Neural progenitor cell (in vitro differentiated cells): Measurements from ENCODE around the gene UNC45B. TPM values are rescaled to one million over a fixed set of nuclear protein-coding genes. Genes with fewer than 3 reads are reported as not detected.

ENCODE experiments used
- DNase-seq: peaks from one replicate; pipeline ENCODE4 v3.0.0-alpha.2; 2016; ENCODE audit warnings: low spot score
- H2AFZ ChIP-seq: fragments of 200-600 bp; sonication (generic); replicated peaks from 2 replicates; pipeline ENCODE4 v1.6.1; 2016; ENCODE audit warnings: antibody characterized with exemption
- H3F3A ChIP-seq: fragments of 200-600 bp; sonication (generic); 2 replicates; pipeline ENCODE4 v1.6.1; 2016; ENCODE audit warnings: antibody characterized with exemption, low read depth
- H3K27ac ChIP-seq: fragments of 200-600 bp; sonication (generic); 2 replicates; pipeline ENCODE4 v1.5.1; 2016; ENCODE audit warnings: mild to moderate bottlenecking
- H3K27me3 ChIP-seq: fragments of 200-600 bp; sonication (generic); 2 replicates; pipeline ENCODE4 v1.6.1; 2016; ENCODE audit warnings: mild to moderate bottlenecking, moderate library complexity
- H3K36me3 ChIP-seq: fragments of 200-600 bp; sonication (generic); 2 replicates; pipeline ENCODE4 v1.5.1; 2016
- H3K4me1 ChIP-seq: fragments of 200-600 bp; sonication (generic); 2 replicates; pipeline ENCODE4 v1.6.1; 2016; ENCODE audit warnings: mixed run types
- H3K4me2 ChIP-seq: fragments of 200-600 bp; sonication (generic); 2 replicates; pipeline ENCODE4 v1.6.1; 2016
- H3K4me3 ChIP-seq: fragments of 200-600 bp; sonication (generic); 2 replicates; pipeline ENCODE4 v1.5.1; 2016
- H3K79me2 ChIP-seq: fragments of 200-600 bp; sonication (generic); 2 replicates; pipeline ENCODE4 v1.6.1; 2016; ENCODE audit warnings: low read depth
- H3K9ac ChIP-seq: fragments of 200-600 bp; sonication (generic); 2 replicates; pipeline ENCODE4 v1.6.1; 2016
- H3K9me3 ChIP-seq: fragments of 200-600 bp; sonication (generic); 2 replicates; pipeline ENCODE4 v1.5.1; 2016; ENCODE audit warnings: low read depth
- H4K20me1 ChIP-seq: fragments of 200-600 bp; sonication (generic); 2 replicates; pipeline ENCODE4 v1.6.1; 2016; ENCODE audit warnings: low read depth
- H3K27ac Mint-ChIP-seq: 3 replicates; pipeline ENCODE4 v1.8.0; 2021; ENCODE audit warnings: mixed read lengths
- H3K27me3 Mint-ChIP-seq: 2 replicates; pipeline ENCODE4 v1.8.0; 2022; ENCODE audit warnings: low read depth, mild to moderate bottlenecking, inconsistent platforms, moderate library complexity, mixed read lengths; ENCODE audit not compliant: insufficient read depth
- H3K36me3 Mint-ChIP-seq: 3 replicates; pipeline ENCODE4 v1.8.0; 2021; ENCODE audit warnings: mixed read lengths
- H3K4me1 Mint-ChIP-seq: 3 replicates; pipeline ENCODE4 v1.8.0; 2021; ENCODE audit warnings: mixed read lengths
- H3K4me3 Mint-ChIP-seq: 3 replicates; pipeline ENCODE4 v1.8.0; 2021; ENCODE audit warnings: mild to moderate bottlenecking, moderate library complexity, mixed read lengths
- H3K9me3 Mint-ChIP-seq: 3 replicates; pipeline ENCODE4 v1.8.0; 2020; ENCODE audit warnings: mixed read lengths
- CTCF ChIP-seq: fragments of 200-600 bp; sonication (generic); IDR thresholded peaks from 2 replicates; pipeline ENCODE4 v1.5.1; 2017; ENCODE audit warnings: antibody characterized with exemption, mild to moderate bottlenecking
- EZH2 ChIP-seq: fragments of 200-600 bp; sonication (generic); IDR thresholded peaks from 2 replicates; pipeline ENCODE4 v1.6.1; 2017; ENCODE audit warnings: antibody characterized with exemption, mild to moderate bottlenecking, moderate library complexity
- EZH2phosphoT487 ChIP-seq: fragments of 200-600 bp; sonication (generic); IDR thresholded peaks from 2 replicates; pipeline ENCODE4 v1.6.1; 2017; ENCODE audit warnings: antibody characterized with exemption
- total RNA-seq: library from RNA; depleted of rRNA; stranded (reverse); fragments of >200 nt; gene quantifications from 2 replicates; pipeline ENCODE4 v1.2.3, GENCODE V29; 2015; ENCODE audit warnings: low replicate concordance

UNC45B gene
- total RNA-seq, 1 donor from 2014 or later, result not detected

GRCh38 chr17:35185849-35186248 is 38.2 kb downstream of the UNC45B start:
- H3K4me3 ChIP-seq, result no peak overlapping the region
- H2AFZ ChIP-seq, result no peak overlapping the region
- no peaks in the 10 kb centered on the region for H3K36me3 Mint-ChIP-seq
- no peaks in the 10 kb centered on the region for H3F3A ChIP-seq
- H3K9ac ChIP-seq, result no peak overlapping the region
- no peak for TF ChIP-seq EZH2phosphoT487
- TF ChIP-seq CTCF, result no peak
- no peak for TF ChIP-seq EZH2
- H3K27me3 ChIP-seq, result no peaks in the 10 kb centered on the region
- no peaks in the 10 kb centered on the region for H3K36me3 ChIP-seq
- H3K4me1 ChIP-seq, result no peaks in the 10 kb centered on the region
- no peaks in the 10 kb centered on the region for H3K27me3 Mint-ChIP-seq
- H3K9me3 Mint-ChIP-seq, result no peaks in the 10 kb centered on the region
- no peak overlapping the region for H3K4me3 Mint-ChIP-seq
- no peak overlapping the region for H3K27ac ChIP-seq
- H3K4me2 ChIP-seq, result no peak overlapping the region
- no peaks in the 10 kb centered on the region for H3K9me3 ChIP-seq
- H3K4me1 Mint-ChIP-seq, result peaks cover 5% of the 10 kb centered on the region
- no peak overlapping the region for H3K27ac Mint-ChIP-seq
- H4K20me1 ChIP-seq, result no peaks in the 10 kb centered on the region
- no peak for DNase-seq
- H3K79me2 ChIP-seq, result no peaks in the 10 kb centered on the region

- Mint-ChIP-seq H3K27me3 (no peaks in the 10 kb centered on the region), H3K9me3 (no peaks in the 10 kb centered on the region), H3K4me3 (no peak overlapping the region), H3K27ac (no peak overlapping the region), H3K4me1 (peaks cover 5% of the 10 kb centered on the region), H3K36me3 (no peaks in the 10 kb centered on the region)
- H3K79me2 ChIP-seq, result no peaks in the 10 kb centered on the region
- H3K27ac ChIP-seq, result no peak overlapping the region
- H4K20me1 ChIP-seq, result no peaks in the 10 kb centered on the region
- no peak for DNase-seq
- H3F3A ChIP-seq, result no peaks in the 10 kb centered on the region
- H3K4me3 ChIP-seq, result no peak overlapping the region
- no peaks in the 10 kb centered on the region for H3K36me3 ChIP-seq
- no peak overlapping the region for H3K4me2 ChIP-seq
- no peaks in the 10 kb centered on the region for H3K27me3 ChIP-seq
- no peak overlapping the region for H2AFZ ChIP-seq
- no peaks in the 10 kb centered on the region for H3K4me1 ChIP-seq
- TF ChIP-seq EZH2phosphoT487, result no peak
- TF ChIP-seq CTCF, result no peak
- TF ChIP-seq EZH2, result no peak
- no peaks in the 10 kb centered on the region for H3K9me3 ChIP-seq
- no peak overlapping the region for H3K9ac ChIP-seq
Measured at GRCh38 chr17:35187481-35187880, 39.9 kb downstream of the UNC45B start.

GRCh38 chr17:35188111-35188510 is 40.5 kb downstream of the UNC45B start:
- H3K4me1 Mint-ChIP-seq, result peaks cover 5% of the 10 kb centered on the region
- H3K9me3 Mint-ChIP-seq, result no peaks in the 10 kb centered on the region
- H3K9me3 ChIP-seq, result no peaks in the 10 kb centered on the region
- no peak overlapping the region for H3K27ac ChIP-seq
- no peak overlapping the region for H3K9ac ChIP-seq
- H3K4me1 ChIP-seq, result no peaks in the 10 kb centered on the region
- H3K36me3 Mint-ChIP-seq, result no peaks in the 10 kb centered on the region
- TF ChIP-seq EZH2 (no peak), EZH2phosphoT487 (no peak), CTCF (no peak)
- H3F3A ChIP-seq, result no peaks in the 10 kb centered on the region
- no peak overlapping the region for H3K27ac Mint-ChIP-seq
- H3K27me3 Mint-ChIP-seq, result no peaks in the 10 kb centered on the region
- H3K4me3 ChIP-seq, result no peak overlapping the region
- no peaks in the 10 kb centered on the region for H4K20me1 ChIP-seq
- H3K79me2 ChIP-seq, result no peaks in the 10 kb centered on the region
- no peaks in the 10 kb centered on the region for H3K27me3 ChIP-seq
- H2AFZ ChIP-seq, result no peak overlapping the region
- H3K4me3 Mint-ChIP-seq, result no peak overlapping the region
- DNase-seq, result no peak
- H3K36me3 ChIP-seq, result no peaks in the 10 kb centered on the region
- H3K4me2 ChIP-seq, result no peak overlapping the region

GRCh38 chr17:35189291-35189690 is 41.7 kb downstream of the UNC45B start:
- peaks cover 5% of the 10 kb centered on the region for H3K4me1 Mint-ChIP-seq
- no peak overlapping the region for H3K9ac ChIP-seq
- H3K36me3 Mint-ChIP-seq, result no peaks in the 10 kb centered on the region
- H4K20me1 ChIP-seq, result no peaks in the 10 kb centered on the region
- no peak overlapping the region for H3K27ac ChIP-seq
- no peak overlapping the region for H3K4me3 ChIP-seq
- no peaks in the 10 kb centered on the region for H3K9me3 Mint-ChIP-seq
- no peak overlapping the region for H2AFZ ChIP-seq
- DNase-seq, result no peak
- peaks cover 3% of the 10 kb centered on the region for H3K27me3 Mint-ChIP-seq
- no peaks in the 10 kb centered on the region for H3K27me3 ChIP-seq
- no peaks in the 10 kb centered on the region for H3K36me3 ChIP-seq
- no peaks in the 10 kb centered on the region for H3K4me1 ChIP-seq
- H3K4me2 ChIP-seq, result no peak overlapping the region
- no peaks in the 10 kb centered on the region for H3K9me3 ChIP-seq
- H3F3A ChIP-seq, result no peaks in the 10 kb centered on the region
- no peak overlapping the region for H3K27ac Mint-ChIP-seq
- no peak overlapping the region for H3K4me3 Mint-ChIP-seq
- no peak for TF ChIP-seq EZH2phosphoT487
- no peak for TF ChIP-seq CTCF
- TF ChIP-seq EZH2, result no peak
- H3K79me2 ChIP-seq, result no peaks in the 10 kb centered on the region
